Measurements from ENCODE around the gene TICRR. TPM values are rescaled to one million over a fixed set of nuclear protein-coding genes. Genes with fewer than 3 reads are reported as not detected.

The TICRR gene
- total and polyA plus RNA-seq, 2 of the 4 experiments (the other 2 are of a cell fraction), result 3.0 to 4.2 TPM

- H3K9ac ChIP-seq (ENCODE audit: low read depth, low read length), result no peak overlapping the region
- no peak overlapping the region for H2AK9ac ChIP-seq (replicated peaks; ENCODE audit: low read depth, low read length, poor library complexity)
- H3K4me1 ChIP-seq (ENCODE audit: control insufficient read depth, insufficient read depth, low read length), result peaks cover 5% of the 10 kb centered on the region
- no peak overlapping the region; the same call in 1 of the 2 replicates for H3K56ac ChIP-seq (ENCODE audit: extremely low read depth, insufficient read depth, low read length)
- dilution Hi-C loops (cut with HindIII; ENCODE audit: low sequenced_read_pairs, unreplicated experiment), result no loop called here
- ATAC-seq (ENCODE audit: low read depth) (no peak), DNase-seq (peak; percentile 27)
- H2AK5ac ChIP-seq (ENCODE audit: low read depth, low read length), result peak overlapping the region; percentile 33; the same call in 1 of the 2 replicates
- H4K8ac ChIP-seq (ENCODE audit: low read depth in 2 of 2, low read length in 2 of 2), result peak overlapping the region in 1 of 2 experiments; percentile 76; a peak in 3 of 4 replicates
- no peaks in the 10 kb centered on the region for H3K27me3 ChIP-seq (ENCODE audit: control insufficient read depth, insufficient read depth, low read length)
- H3K36me3 ChIP-seq (ENCODE audit: control insufficient read depth, insufficient read depth, low read length), result peaks cover 6% of the 10 kb centered on the region
- H3K79me1 ChIP-seq (ENCODE audit: low read depth in 1 of 2, low read length in 2 of 2), result peaks cover 16 to 31% of the 10 kb centered on the region in 2 experiments
- H3K9me1 ChIP-seq (ENCODE audit: insufficient read depth, low read length), result peaks cover 10% of the 10 kb centered on the region
- TF ChIP-seq, protein P1, sequence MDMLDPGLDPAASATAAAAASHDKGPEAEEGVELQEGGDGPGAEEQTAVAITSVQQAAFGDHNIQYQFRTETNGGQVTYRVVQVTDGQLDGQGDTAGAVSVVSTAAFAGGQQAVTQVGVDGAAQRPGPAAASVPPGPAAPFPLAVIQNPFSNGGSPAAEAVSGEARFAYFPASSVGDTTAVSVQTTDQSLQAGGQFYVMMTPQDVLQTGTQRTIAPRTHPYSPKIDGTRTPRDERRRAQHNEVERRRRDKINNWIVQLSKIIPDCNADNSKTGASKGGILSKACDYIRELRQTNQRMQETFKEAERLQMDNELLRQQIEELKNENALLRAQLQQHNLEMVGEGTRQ (IDR thresholded peaks at IDR 0.05; ENCODE audit: low read depth, low read length), result no peak
- TF ChIP-seq MXI1 (IDR thresholded peaks at IDR 0.05; ENCODE audit: borderline replicate concordance, low read depth, low read length), result no peak
- TF ChIP-seq CHD1 (IDR thresholded peaks at IDR 0.05; ENCODE audit: low read depth, low read length), result no peak
- no peak for TF ChIP-seq FOS (IDR thresholded peaks at IDR 0.05; ENCODE audit: low read depth, low read length)
- TF ChIP-seq CEBPB (IDR thresholded peaks at IDR 0.05; ENCODE audit: low read depth, low read length), result no peak
- no peak for TF ChIP-seq MAZ (IDR thresholded peaks at IDR 0.05; ENCODE audit: borderline replicate concordance, low read depth, low read length)
- TF ChIP-seq MAFK (IDR thresholded peaks at IDR 0.05; ENCODE audit: low read depth, low read length), result no peak
- TF ChIP-seq NFE2L2 (IDR thresholded peaks at IDR 0.05; ENCODE audit: low read depth, low read length), result no peak
- no peak for TF ChIP-seq CTCF (conservative IDR thresholded peaks at IDR 0.05; ENCODE audit: low read depth, low read length)
- no TSS peak for BruUV-seq (replicated peaks)
- peaks cover 16% of the 10 kb centered on the region for H4K20me1 ChIP-seq (ENCODE audit: insufficient read depth, low read length)
- no peak overlapping the region for H2BK5ac ChIP-seq (ENCODE audit: low read depth, low read length, poor library complexity, severe bottlenecking)
- no peaks in the 10 kb centered on the region for H3K9me3 ChIP-seq (ENCODE audit: control insufficient read depth, insufficient read depth, low read length)
- intact Hi-C loops (cut with micrococcal nuclease), result no loop called here
- H3K4ac ChIP-seq (ENCODE audit: low read depth, low read length), result peak overlapping the region; percentile 15
- CTCF ChIA-PET, result no interaction called here
- H3K27ac ChIP-seq (ENCODE audit: insufficient read depth, low read length), result no peak overlapping the region
- H2BK120ac ChIP-seq (ENCODE audit: low read depth, low read length), result 0 out of 2 replicates have a peak overlapping the region, but pooled peaks have one; percentile 16
- peak overlapping the region; percentile 47; the same call in 1 of the 2 replicates for H4K5ac ChIP-seq (ENCODE audit: low read depth, low read length)
- no peak overlapping the region for H3K4me2 ChIP-seq (ENCODE audit: low read depth, low read length)
- H3K23ac ChIP-seq (ENCODE audit: low read depth, low read length), result no peak overlapping the region
- H4K91ac ChIP-seq (ENCODE audit: insufficient read depth, low read depth, low read length), result peak overlapping the region; percentile 54; the same call in 1 of the 2 replicates
- H2AFZ ChIP-seq (replicated peaks; ENCODE audit: low read length, poor library complexity), result peak overlapping the region; percentile 82
- WGBS, 2 experiments (ENCODE audit: extremely low coverage in 2 of 2, insufficient read length in 1 of 2), result no CpG with 5 or more reads among the region's 7 CpGs
- H2BK20ac ChIP-seq (ENCODE audit: low read depth, low read length), result peak overlapping the region; percentile 49; the same call in 1 of the 2 replicates
- in situ Hi-C loops (cut with MboI; ENCODE audit: low sequenced_read_pairs), result no loop called here
- H3K4me3 ChIP-seq (ENCODE audit: insufficient read depth, low read depth, low read length), result no peak overlapping the region
- H3K18ac ChIP-seq (ENCODE audit: low read depth, low read length), result no peak overlapping the region
- peak overlapping the region; percentile 58; the same call in 1 of the 2 replicates for H3K14ac ChIP-seq (replicated peaks; ENCODE audit: low read depth, low read length)
- 0 out of 3 replicates have a peak overlapping the region, but pooled peaks have one; percentile 20 for H2BK15ac ChIP-seq (ENCODE audit: low read depth, low read length)
- POLR2A ChIA-PET (ENCODE audit: unreplicated experiment), result interaction anchor here (0.6 kb wide), 1 partner anchor 73 kb away, joined by 3 read pairs; no protein-coding TSS in a partner anchor
Observed at GRCh38 chr15:89656116-89656815, 81.0 kb downstream of the TICRR start.
